Measurements from ENCODE around the gene MYO5B. TPM values are rescaled to one million over a fixed set of nuclear protein-coding genes. Genes with fewer than 3 reads are reported as not detected.

MYO5B gene
- total and polyA plus RNA-seq, 4 donors = 5.4 to 23.4 (median 11.4) TPM

- Histone ChIP-seq H3K4me1 (ENCODE audit: control insufficient read depth in 4 of 4, insufficient read depth in 4 of 4, low read length in 3 of 4) (no peaks in the 10 kb centered on the region), H3K27ac (ENCODE audit: low read depth in 1 of 2, low read length in 2 of 2) (no peak overlapping the region), H3K9me3 (ENCODE audit: control insufficient read depth in 4 of 4, low read length in 3 of 4) (no peaks in the 10 kb centered on the region), H3K9ac (ENCODE audit: low read depth in 1 of 2, low read length in 2 of 2) (no peak overlapping the region), H3K36me3 (ENCODE audit: control insufficient read depth in 4 of 4, insufficient read depth in 3 of 4, low read depth in 1 of 4, low read length in 3 of 4) (peaks cover 0 to 13% (median 6%) of the 10 kb centered on the region in 4 donors), H3K4me3 (ENCODE audit: low read depth in 1 of 3, low read length in 3 of 3) (no peak overlapping the region), H3K27me3 (ENCODE audit: control insufficient read depth in 4 of 4, insufficient read depth in 4 of 4, low read length in 3 of 4) (no peaks in the 10 kb centered on the region)
- 80% methylated on average over 15 of the region's 15 CpGs for WGBS
- TF ChIP-seq ATF3 (IDR thresholded peaks at IDR 0.05) (no peak), RAD21 (IDR thresholded peaks at IDR 0.05) (no peak), ZBTB33 (IDR thresholded peaks at IDR 0.05) (no peak), FOXA2 (IDR thresholded peaks at IDR 0.05) (no peak), CTCF (IDR thresholded peaks at IDR 0.05; ENCODE audit: low read depth, low read length, missing input control) (no peak), EGR1 (IDR thresholded peaks at IDR 0.05; ENCODE audit: low read depth in 2 of 2) (no peak), SP1 (IDR thresholded peaks at IDR 0.05) (no peak), RXRA (IDR thresholded peaks at IDR 0.05) (no peak), NR2F2 (IDR thresholded peaks at IDR 0.05) (no peak), YY1 (IDR thresholded peaks at IDR 0.05) (no peak), GABPA (IDR thresholded peaks at IDR 0.05 in 1 of 2, conservative IDR thresholded peaks at IDR 0.05 in 1 of 2) (no peak), TAF1 (conservative IDR thresholded peaks at IDR 0.05) (no peak), REST (IDR thresholded peaks at IDR 0.05) (no peak), HNF4G (IDR thresholded peaks at IDR 0.05) (no peak), FOXA1 (IDR thresholded peaks at IDR 0.05) (no peak), JUND (IDR thresholded peaks at IDR 0.05) (no peak), MAX (IDR thresholded peaks at IDR 0.05) (no peak), HNF4A (conservative IDR thresholded peaks at IDR 0.05) (no peak)
- DNase-seq (ENCODE audit: low spot score) = no peak
These were observed 302.6 kb downstream of the MYO5B start for GRCh38 chr18:49892148-49892924.

All from liver (tissue), 9 donors.